Panc1 (cell line): ENCODE results near the gene RMDN3.

Source experiments
- CTCF ChIP-seq: fragments of 450-650 bp; IDR thresholded peaks from 2 replicates; pipeline ENCODE4 v1.5.1; 2017; ENCODE audit warnings: mild to moderate bottlenecking
- TF ChIP-seq, protein P1 (sequence below), 2 experiments: IDR thresholded peaks; 2 replicates each; pipeline ENCODE4 v1.6.1; 2011 to 2012; ENCODE audit warnings: low read depth in 2 of 2, control low read depth in 1 of 2, low read length in 1 of 2, mild to moderate bottlenecking in 1 of 2, moderate library complexity in 1 of 2; ENCODE audit not compliant: insufficient read depth in 1 of 2

DNA sequence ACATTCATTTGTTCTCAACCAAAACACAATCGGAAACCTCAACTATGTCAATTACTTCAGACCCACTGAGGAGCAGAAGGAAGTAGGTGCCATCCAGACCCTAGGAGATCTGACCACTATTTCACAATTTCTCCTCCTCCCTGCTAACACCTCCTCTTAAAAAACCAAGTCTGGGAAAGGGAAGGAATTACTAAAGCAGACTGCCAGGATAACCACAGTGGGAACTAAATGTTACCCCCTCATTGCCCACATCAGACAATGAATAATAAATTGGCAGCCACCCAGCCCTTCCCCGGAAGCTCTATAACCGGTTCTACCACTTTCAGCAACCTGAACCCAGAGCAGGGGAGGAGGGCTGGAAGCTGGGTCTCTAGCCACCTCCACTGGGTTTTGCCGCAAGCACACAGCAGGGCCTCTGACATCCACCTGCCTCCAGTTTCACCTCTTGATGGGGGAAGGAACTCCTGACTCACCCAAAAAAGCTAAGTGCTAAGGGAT is 32.3 kb upstream of the RMDN3 start:
- TF ChIP-seq CTCF = no peak
- TF ChIP-seq, protein P1, sequence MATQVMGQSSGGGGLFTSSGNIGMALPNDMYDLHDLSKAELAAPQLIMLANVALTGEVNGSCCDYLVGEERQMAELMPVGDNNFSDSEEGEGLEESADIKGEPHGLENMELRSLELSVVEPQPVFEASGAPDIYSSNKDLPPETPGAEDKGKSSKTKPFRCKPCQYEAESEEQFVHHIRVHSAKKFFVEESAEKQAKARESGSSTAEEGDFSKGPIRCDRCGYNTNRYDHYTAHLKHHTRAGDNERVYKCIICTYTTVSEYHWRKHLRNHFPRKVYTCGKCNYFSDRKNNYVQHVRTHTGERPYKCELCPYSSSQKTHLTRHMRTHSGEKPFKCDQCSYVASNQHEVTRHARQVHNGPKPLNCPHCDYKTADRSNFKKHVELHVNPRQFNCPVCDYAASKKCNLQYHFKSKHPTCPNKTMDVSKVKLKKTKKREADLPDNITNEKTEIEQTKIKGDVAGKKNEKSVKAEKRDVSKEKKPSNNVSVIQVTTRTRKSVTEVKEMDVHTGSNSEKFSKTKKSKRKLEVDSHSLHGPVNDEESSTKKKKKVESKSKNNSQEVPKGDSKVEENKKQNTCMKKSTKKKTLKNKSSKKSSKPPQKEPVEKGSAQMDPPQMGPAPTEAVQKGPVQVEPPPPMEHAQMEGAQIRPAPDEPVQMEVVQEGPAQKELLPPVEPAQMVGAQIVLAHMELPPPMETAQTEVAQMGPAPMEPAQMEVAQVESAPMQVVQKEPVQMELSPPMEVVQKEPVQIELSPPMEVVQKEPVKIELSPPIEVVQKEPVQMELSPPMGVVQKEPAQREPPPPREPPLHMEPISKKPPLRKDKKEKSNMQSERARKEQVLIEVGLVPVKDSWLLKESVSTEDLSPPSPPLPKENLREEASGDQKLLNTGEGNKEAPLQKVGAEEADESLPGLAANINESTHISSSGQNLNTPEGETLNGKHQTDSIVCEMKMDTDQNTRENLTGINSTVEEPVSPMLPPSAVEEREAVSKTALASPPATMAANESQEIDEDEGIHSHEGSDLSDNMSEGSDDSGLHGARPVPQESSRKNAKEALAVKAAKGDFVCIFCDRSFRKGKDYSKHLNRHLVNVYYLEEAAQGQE (IDR thresholded peaks at IDR 0.05; ENCODE audit: insufficient read depth in 1 of 2, low read depth in 2 of 2, low read length in 1 of 2) = no peak
